T47D (cell line): ENCODE measurements around the gene ANO7.

Source experiments
- DNase-seq, 2 experiments: peaks; one replicate each; pipeline versions ENCODE4 v3.0.0 to v3.0.0-alpha.2; 2011 to 2012; ENCODE audit warnings: low read depth in 1 of 2, low spot score in 1 of 2
- JUND ChIP-seq: IDR thresholded peaks from 2 replicates; pipeline ENCODE4 v1.6.1; 2012; ENCODE audit warnings: low read depth
- in situ Hi-C: cut with HindIII; loops from 2 replicates; pipeline ENCODE4 v1.10.0; 2016; ENCODE audit warnings: low sequenced_read_pairs, low pct_unique_long_range_greater_than_20kb

ANO7 gene

DNA sequence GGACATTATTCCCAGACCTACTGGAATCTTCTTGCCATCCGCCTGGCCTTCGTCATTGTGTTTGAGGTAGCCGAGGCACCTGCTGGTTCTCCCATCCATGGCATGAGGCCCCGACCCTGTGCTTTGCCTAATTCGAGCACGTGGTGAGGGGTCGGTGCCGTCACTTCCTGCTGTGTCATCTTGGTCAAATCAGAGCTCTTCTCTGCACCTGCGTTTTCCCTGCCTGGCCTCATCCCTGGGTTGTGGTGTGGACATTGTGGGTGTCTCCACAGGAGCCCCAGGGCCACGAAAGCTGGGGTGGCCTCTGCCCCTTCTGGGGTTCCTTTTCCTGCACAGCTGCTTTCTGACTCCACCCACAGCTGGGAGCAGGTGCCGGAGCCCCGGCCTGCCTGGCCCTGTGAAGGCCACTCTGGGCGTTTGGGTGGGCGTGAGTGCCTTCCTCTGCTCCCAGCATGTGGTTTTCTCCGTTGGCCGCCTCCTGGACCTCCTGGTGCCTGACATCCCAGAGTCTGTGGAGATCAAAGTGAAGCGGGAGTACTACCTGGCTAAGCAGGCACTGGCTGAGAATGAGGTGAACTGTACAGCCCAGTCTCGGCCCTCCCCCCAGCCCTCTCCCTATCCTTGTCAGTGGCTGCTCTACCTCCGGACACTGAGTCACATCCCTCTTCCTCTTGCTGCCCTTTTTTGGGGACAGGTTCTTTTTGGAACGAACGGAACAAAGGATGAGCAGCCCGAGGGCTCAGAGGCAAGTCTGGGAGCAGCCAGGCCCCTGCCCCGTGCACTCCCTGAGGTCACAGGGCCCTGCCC lies 34.9 kb downstream of the ANO7 start:
- DNase-seq, result no peak
- TF ChIP-seq JUND, result no peak
- in situ Hi-C loops, result no loop called here

DNA sequence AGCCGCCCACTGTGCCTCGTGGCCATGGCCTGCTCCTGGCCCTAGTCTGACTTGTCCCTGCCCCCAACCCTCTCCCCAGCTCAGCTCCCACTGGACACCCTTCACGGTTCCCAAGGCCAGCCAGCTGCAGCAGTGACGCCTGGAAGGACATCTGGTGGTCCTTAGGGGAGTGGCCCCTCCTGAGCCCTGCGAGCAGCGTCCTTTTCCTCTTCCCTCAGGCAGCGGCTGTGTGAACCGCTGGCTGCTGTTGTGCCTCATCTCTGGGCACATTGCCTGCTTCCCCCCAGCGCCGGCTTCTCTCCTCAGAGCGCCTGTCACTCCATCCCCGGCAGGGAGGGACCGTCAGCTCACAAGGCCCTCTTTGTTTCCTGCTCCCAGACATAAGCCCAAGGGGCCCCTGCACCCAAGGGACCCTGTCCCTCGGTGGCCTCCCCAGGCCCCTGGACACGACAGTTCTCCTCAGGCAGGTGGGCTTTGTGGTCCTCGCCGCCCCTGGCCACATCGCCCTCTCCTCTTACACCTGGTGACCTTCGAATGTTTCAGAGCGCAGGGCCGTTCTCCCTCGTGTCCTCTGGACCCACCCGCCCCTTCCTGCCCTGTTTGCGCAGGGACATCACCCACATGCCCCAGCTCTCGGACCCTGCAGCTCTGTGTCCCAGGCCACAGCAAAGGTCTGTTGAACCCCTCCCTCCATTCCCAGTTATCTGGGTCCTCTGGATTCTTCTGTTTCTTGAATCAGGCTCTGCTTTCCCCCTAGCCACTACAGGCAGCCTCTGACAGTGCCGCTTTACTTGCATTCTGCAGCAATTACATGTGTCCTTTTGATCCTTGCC lies 35.8 kb downstream of the ANO7 start:
- in situ Hi-C loops, result no loop called here
- no peak for TF ChIP-seq JUND
- DNase-seq, result no peak

DNA sequence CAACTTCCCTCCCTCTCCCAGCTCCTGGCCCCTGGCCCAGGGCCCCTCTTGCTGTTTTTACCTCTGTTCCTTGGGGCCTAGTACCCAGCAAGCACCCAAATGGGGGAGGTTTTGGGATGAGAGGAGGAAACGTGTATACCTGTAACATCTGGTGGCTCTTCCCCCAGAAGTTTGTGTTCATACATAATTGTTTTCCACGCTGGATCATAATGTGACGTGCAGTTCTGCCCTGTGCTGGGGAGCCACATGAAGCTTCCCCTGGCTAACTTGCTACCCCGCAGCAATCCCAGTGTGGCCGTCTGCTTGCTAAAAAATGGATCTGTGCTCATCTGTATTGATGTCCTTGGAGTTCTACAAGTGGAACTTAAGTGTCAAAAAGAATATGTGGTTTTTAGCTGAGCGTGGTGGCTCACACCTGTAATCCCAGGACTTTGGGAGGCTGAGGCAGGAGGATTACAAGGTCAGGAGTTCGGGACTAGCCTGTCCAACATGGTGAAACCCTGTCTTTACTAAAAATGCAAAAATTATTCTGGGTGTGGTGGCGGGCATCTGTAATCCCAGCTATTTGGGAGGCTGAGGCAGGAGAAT lies 36.5 kb downstream of the ANO7 start:
- no peak for TF ChIP-seq JUND
- in situ Hi-C loops, result no loop called here
- DNase-seq, result no peak

DNA sequence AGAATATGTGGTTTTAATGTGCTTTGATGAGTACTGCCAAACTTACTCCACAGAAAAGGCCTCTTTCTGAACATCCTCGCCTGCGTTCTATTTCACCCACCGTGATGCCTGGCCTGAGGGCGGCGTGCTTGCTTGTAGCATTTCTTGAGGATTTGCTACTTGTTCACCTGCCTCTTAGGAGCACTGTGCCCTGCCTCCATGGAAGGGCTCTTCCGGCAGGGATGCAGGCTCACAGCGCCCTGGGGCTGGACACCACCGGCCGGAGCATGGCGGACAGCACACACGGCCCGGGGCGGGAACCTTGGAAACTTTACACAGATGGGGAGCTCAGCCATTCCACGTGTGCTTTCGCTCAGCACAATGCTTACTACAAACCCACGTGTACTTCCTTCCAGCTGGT lies 37.1 kb downstream of the ANO7 start:
- in situ Hi-C loops, result no loop called here
- no peak for DNase-seq
- TF ChIP-seq JUND, result no peak

DNA sequence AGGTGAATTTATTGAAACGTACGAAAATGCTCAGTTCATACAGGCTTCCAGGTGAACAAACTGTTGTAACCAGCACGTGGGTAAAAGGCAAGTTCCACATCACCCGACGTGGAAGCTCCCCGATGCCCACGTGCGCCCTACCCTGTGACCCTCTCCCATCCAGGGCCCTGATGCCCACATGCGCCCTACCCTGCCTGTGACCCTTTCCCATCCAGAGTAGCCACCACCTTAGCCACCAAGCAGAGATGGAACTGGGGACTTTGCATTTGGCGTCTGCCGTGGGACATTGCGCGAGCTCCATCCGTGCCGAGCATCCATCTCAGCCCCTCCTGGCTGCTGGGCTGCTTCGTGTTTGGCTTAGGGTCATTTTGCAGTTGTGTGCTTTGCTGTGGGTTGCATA lies 37.5 kb downstream of the ANO7 start:
- no peak for DNase-seq
- in situ Hi-C loops, result no loop called here
- TF ChIP-seq JUND, result no peak

DNA sequence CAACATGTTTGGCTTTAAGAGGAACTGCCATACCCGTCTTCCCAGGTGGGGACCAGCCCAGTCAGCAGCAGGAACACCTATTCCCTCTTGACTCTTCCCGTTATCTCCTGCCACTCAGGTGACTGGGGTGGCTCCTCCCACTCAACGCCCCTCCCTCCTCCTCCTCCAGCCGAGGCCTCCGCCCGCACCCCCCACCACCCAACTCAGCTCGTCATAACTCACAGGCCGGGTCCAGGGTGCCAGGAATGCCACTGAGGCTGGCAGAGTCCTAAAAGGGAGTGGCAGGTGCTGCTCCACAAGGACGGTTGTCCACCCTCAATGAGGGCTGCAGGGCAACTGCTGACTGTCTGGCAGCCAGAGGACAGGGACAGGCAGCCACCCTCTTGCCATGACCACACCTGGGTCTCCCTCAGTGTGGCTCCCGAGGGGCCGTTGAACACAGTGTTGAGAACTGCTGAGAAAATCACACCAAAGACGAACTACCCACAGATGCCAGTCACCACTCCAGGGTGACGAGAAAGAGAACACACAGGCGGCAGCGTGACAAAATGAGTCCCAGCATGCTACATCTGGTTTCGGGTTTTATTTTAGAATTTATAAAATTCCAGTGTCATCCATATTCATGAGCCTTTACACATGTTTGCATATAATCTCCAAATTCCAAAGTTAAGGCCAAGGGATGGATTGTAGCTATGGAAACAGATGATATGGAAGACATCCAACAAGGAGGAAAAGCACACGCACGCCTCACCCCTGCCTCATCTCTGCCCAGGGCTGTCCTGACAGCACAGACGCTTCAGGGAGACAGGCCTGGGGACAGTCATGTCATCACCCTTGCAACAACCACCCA lies 38.5 kb downstream of the ANO7 start:
- in situ Hi-C loops, result no loop called here
- no peak for TF ChIP-seq JUND
- DNase-seq, result no peak

DNA sequence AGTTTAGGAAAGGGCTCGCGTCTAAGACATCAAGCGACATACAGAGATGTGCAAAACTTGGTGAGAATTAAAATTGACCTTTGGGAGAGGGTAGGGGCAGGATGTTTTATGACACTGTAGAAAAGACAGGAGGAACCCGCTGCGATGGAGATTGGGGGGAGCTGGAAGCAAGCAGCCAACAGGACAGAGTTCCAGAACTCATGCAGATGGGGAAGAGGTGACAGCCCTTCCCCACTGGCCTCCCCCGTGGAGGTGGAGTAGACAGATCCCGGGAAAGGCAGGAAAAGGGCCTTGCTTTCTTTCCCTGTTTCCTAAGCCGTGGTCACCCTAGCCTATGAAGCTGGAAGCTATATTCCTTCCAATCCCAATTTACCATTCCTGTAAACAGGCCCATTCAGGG lies 39.1 kb downstream of the ANO7 start:
- in situ Hi-C loops, result no loop called here
- no peak for TF ChIP-seq JUND
- DNase-seq, result no peak

DNA sequence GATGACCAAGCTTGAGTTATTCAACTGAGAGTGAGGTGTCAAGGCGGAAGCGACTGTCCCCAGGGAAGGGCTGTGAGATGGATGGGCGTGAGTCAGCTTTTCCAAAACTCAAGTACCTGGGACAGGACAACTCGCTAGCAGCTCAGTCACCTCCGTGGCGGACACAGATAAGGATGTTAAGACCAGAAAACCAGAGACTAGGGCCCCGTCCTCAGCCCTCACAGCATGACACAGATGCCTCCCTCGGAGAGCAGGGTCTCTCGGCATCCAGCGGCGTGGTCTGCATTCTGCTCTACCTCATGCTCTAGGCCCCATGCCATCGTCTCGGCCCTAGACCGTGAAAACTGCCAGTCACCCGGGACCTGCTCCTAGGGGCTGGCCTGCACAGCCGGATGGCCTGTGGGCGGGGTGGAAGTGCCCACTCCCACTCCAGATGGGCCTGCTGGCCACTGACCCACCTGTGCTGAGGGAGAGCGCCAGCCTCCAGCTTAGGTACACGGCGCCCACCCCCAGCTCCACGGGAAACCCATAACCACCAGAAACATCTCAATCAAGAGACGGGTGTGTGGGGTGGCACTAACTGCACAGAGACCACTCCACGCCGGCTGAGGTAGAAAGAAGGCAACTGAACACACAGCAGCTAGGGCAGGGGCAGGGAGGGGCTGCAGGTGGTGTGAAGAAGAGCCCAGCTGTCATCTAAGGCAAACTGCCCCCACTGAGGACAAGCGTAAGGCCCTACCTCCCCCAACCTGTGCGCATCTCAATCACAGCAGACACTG lies 39.8 kb downstream of the ANO7 start:
- in situ Hi-C loops, result no loop called here
- no peak for TF ChIP-seq JUND
- no peak for DNase-seq

DNA sequence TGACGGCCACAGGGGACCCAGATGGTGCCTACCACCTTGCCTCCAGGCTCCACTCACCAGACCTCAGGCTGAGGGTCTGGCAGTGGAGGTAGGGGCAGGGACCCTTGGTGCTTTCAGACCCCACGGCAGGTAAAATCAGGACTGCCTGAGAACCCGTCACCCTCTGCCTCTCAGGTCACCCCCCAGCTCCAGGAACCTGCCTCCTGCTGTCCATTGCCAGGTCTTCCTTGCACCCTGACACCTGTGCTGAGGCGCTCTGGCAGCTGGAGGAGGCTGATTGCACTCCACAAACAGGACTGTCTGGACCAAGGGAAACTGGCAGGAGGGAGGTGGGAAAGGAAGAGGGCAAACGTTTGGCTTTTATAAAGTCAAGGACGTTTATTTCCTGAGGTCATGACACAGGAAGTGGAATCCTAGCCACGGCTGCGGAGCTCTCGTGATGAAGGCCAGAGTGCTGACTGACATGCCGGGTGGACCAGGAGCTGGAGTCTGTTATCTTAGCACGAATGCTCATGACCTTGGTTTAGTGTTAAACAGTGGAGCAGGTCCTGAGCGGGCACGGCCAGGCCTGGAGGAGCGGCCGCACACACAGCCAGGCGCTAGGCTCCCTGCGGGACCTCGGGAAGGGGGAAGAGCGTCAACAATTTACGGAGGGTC lies 40.5 kb downstream of the ANO7 start:
- no peak for DNase-seq
- in situ Hi-C loops, result no loop called here
- TF ChIP-seq JUND, result no peak

DNA sequence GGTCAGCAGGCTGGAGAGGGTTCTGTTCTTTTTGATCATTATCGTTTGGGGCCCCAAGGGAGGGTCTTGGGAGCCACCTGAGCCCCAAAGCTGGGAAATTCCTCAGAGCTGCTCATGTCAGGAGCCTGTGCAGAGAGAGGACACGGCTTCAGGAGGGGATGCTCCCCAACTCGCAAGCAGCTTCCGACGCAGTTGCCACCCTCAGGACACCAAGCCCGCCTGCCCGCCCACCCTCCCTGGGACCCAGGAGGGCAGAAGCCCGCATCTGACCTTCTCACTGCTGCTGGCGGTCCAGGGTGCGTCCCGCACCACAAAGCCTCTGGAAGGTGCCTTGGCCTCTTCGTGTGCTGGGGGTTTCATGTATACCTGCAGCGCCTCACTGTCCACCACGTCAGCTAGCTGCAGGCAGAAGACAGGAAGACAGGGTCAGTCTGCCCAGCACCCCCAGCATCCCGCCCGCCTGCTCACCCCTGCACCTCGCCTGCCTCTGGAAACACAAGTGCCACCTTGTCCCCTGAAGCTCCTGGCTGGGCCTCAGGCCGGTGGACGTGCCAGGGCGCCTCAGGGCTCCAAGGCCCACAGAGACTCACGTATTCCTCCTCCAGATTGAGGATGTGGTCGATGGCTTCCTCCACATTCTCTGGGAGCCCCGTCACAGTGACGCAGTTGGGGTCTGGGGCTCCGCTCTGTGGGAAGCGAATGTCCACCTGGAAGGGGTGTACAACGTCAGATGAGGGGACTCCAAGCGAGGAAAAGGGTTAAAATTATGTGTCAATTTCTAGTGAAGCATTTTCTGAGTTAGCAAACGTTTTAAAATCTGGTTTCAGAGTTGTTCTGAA lies 41.3 kb downstream of the ANO7 start:
- in situ Hi-C loops, result no loop called here
- DNase-seq, result no peak
- no peak for TF ChIP-seq JUND
